ENCODE data around the gene EML2. TPM values are rescaled to one million over a fixed set of nuclear protein-coding genes. Genes with fewer than 3 reads are reported as not detected.

Gene EML2
- polyA plus RNA-seq, 1 experiment: 10.8 TPM

DNA sequence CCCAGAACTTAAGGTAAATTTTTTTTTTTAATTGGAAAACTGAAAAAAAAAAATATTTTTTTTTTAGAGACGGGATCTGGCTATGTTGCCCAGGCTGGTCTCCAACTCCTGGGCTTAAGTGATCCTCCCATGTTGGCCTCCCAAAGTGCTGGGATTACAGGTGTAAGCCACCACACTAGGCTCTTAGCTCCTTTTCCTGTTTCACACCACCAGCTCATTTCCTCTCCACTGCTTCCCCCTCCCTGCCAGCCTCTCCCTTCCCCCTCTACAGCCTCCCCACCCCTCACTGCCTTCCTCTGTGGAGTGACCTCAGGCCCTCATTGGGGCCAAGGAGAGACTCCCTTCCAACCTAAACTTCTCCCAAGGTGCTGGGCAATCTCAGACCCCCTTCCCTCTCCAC, 24.6 kb upstream of the EML2 start:
- Histone ChIP-seq H3K9me3 (ENCODE audit: control insufficient read depth, insufficient read depth, low read length) (no peaks in the 10 kb centered on the region), H3K4me3 (ENCODE audit: low read depth, low read length) (no peak overlapping the region), H3K27me3 (ENCODE audit: control insufficient read depth, insufficient read depth, low read length) (peaks cover 7% of the 10 kb centered on the region), H3K27ac (ENCODE audit: low read depth, low read length) (no peak overlapping the region)
- ChIA-PET POLR2A (no interaction called here), CTCF (no interaction called here)
- DNase-seq (ENCODE audit: low read depth, low spot score): no peak
- TF ChIP-seq, protein P1, sequence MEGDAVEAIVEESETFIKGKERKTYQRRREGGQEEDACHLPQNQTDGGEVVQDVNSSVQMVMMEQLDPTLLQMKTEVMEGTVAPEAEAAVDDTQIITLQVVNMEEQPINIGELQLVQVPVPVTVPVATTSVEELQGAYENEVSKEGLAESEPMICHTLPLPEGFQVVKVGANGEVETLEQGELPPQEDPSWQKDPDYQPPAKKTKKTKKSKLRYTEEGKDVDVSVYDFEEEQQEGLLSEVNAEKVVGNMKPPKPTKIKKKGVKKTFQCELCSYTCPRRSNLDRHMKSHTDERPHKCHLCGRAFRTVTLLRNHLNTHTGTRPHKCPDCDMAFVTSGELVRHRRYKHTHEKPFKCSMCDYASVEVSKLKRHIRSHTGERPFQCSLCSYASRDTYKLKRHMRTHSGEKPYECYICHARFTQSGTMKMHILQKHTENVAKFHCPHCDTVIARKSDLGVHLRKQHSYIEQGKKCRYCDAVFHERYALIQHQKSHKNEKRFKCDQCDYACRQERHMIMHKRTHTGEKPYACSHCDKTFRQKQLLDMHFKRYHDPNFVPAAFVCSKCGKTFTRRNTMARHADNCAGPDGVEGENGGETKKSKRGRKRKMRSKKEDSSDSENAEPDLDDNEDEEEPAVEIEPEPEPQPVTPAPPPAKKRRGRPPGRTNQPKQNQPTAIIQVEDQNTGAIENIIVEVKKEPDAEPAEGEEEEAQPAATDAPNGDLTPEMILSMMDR (IDR thresholded peaks at IDR 0.05; ENCODE audit: low read depth, low read length): no peak

DNA sequence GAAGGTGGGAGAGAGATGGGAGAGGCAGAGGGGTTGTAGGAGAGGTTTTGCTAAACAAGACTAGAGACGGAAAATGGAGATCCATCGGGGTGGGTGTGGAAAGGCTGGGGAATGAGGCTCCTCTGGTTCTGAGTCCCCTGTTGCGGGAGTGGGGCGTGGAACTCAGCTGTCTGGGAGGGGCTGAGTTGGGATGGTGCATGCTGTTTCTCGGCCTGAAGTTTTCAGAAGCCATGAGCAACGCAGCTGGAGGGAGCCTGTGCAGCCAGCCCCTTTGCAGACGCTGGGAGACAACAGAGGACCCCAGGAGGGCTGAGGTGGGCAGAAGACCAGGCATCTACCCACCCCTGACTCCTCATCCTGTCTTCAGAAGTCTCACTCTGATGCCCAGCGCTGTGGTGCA, 21.4 kb upstream of the EML2 start:
- ChIA-PET POLR2A (no interaction called here), CTCF (interaction anchor here (0.6 kb wide), 2 partner anchors 17 to 221 kb away, joined by 3 to 4 read pairs; no protein-coding TSS in a partner anchor)
- Histone ChIP-seq H3K27me3 (ENCODE audit: control insufficient read depth, insufficient read depth, low read length) (peaks cover 7% of the 10 kb centered on the region), H3K4me3 (ENCODE audit: low read depth, low read length) (no peak overlapping the region), H3K27ac (ENCODE audit: low read depth, low read length) (no peak overlapping the region), H3K9me3 (ENCODE audit: control insufficient read depth, insufficient read depth, low read length) (no peaks in the 10 kb centered on the region)
- TF ChIP-seq, protein P1 (IDR thresholded peaks at IDR 0.05; ENCODE audit: low read depth, low read length): no peak
- no peak for DNase-seq (ENCODE audit: low read depth, low spot score)

DNA sequence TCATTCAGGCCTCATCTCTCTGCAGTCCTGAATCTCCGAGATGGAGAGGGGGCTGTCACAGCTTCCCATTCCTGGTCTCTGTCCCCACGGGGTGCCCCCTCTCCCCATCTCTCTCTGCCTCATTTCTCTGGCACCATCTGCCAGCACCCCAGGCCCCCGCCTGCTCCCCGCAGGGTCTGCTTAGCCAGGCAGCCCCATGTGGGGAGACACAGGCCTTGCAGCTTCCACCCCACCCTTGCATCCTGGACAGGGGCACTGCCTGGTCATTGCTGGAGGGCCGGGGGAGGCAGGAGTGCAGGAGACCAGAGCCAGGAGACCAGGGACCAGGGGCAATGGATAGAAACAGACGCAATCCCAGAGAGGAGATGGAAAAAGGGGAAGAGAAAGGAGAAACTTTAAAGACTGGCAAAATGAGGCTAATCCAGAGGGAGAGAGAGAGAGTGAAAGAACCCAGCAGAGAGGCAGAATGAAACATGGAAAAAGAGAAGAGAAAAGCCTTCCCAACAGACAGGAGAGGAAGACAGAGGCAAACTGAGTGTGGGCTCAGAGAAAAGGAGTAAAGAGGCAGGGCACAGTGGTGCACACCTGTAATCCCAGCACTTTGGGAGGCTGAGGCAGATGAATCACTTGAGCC, 20.0 kb upstream of the EML2 start:
- no peak overlapping the region for H3K27ac ChIP-seq (ENCODE audit: low read depth, low read length)
- CTCF ChIA-PET: interaction anchor here (0.5 kb wide), 1 partner anchor 65 kb away, joined by 7 read pairs; no protein-coding TSS in a partner anchor
- peaks cover 4% of the 10 kb centered on the region for H3K27me3 ChIP-seq (ENCODE audit: control insufficient read depth, insufficient read depth, low read length)
- TF ChIP-seq, protein P1 (IDR thresholded peaks at IDR 0.05; ENCODE audit: low read depth, low read length): no peak
- DNase-seq (ENCODE audit: low read depth, low spot score): no peak
- POLR2A ChIA-PET: no interaction called here
- H3K9me3 ChIP-seq (ENCODE audit: control insufficient read depth, insufficient read depth, low read length): no peaks in the 10 kb centered on the region
- no peak overlapping the region for H3K4me3 ChIP-seq (ENCODE audit: low read depth, low read length)

DNA sequence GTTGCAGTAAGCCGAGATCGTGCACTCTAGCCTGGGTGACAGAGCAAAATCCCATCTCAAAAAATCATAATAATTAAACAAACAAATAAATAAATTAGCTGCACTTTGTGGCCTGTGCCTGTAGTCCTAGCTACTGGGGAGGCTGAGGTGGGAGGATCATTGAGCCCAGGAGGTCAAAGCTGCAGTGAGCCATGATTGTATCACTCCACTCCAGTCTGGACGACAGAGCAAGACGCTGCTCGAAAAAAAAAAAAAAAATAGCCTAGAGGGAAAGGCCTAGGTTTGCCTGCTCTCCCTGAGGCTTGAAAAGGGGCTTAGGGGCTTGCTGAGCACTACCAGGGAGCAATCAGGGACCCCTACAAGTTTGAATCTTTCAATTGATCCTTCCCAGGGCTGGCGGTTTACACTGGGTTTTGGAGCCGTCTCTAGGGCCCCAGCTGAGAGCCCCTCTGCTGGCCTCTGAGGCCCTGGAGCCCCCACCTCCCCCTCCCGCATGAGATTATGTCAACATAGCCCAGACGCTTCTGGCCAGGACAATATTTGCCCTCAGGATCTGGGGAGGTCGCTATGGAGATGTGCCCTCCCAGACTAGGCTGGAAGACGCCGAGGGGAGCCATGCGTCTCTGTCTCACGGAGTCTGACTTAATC, 18.4 kb upstream of the EML2 start:
- Histone ChIP-seq H3K27me3 (ENCODE audit: control insufficient read depth, insufficient read depth, low read length) (peaks cover 3% of the 10 kb centered on the region), H3K27ac (ENCODE audit: low read depth, low read length) (no peak overlapping the region), H3K4me3 (ENCODE audit: low read depth, low read length) (no peak overlapping the region), H3K9me3 (ENCODE audit: control insufficient read depth, insufficient read depth, low read length) (no peaks in the 10 kb centered on the region)
- CTCF ChIA-PET: interaction anchor here (0.6 to 0.7 kb wide), 2 partner anchors 610 to 1072 kb away, joined by 4 to 6 read pairs; no protein-coding TSS in a partner anchor
- no peak for DNase-seq (ENCODE audit: low read depth, low spot score)
- TF ChIP-seq, protein P1 (IDR thresholded peaks at IDR 0.05; ENCODE audit: low read depth, low read length): no peak
- POLR2A ChIA-PET: no interaction called here

DNA sequence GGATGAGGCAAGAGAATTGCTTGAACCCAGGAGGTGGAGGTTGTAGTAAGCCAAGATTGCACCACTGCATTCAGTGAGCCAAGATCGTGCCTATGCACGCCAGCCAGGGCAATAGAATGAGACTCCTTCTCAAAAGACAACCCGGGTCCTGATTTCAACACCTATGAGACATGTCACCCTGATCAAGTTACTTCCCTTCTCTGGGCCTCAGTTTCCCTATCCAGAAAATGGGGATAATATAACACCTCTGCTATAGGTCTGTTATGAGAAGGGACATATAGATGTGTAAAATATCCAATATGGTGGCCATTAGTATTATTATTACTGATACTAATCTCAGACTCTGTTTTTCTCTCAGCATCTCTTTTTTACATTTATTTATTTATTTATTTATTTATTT, 15.9 kb upstream of the EML2 start:
- Histone ChIP-seq H3K9me3 (ENCODE audit: control insufficient read depth, insufficient read depth, low read length) (no peaks in the 10 kb centered on the region), H3K27ac (ENCODE audit: low read depth, low read length) (no peak overlapping the region), H3K27me3 (ENCODE audit: control insufficient read depth, insufficient read depth, low read length) (no peaks in the 10 kb centered on the region), H3K4me3 (ENCODE audit: low read depth, low read length) (no peak overlapping the region)
- DNase-seq (ENCODE audit: low read depth, low spot score): no peak
- TF ChIP-seq, protein P1 (IDR thresholded peaks at IDR 0.05; ENCODE audit: low read depth, low read length): no peak
- CTCF ChIA-PET: no interaction called here
- POLR2A ChIA-PET: no interaction called here
